Upper lobe of left lung (tissue), 6 donors: Measurements from ENCODE around the gene ADK. TPM values are rescaled to one million over a fixed set of nuclear protein-coding genes. Genes with fewer than 3 reads are reported as not detected.

ENCODE experiments used
- ATAC-seq, 2 donors: fragments of 200-7000 bp; cut with Tn5 transposase; one replicate each; pipeline ENCODE4 v1.9.1; 2022; ENCODE audit warnings: mild to moderate bottlenecking in 2 of 2, moderate library complexity in 2 of 2; ENCODE audit not compliant: low FRiP score in 2 of 2
- DNase-seq, 2 donors: peaks; one replicate each; pipeline ENCODE4 v3.0.0-alpha.2; 2019 to 2020
- H3K27ac ChIP-seq, 4 donors: fragments of 200-600 bp; sonication (generic); one replicate each; pipeline ENCODE4 v1.5.1; 2016 to 2019
- H3K27me3 ChIP-seq, 4 donors: fragments of 200-600 bp; sonication (generic); one replicate each; pipeline ENCODE4 v1.5.1; 2017 to 2019
- H3K36me3 ChIP-seq, 4 donors: fragments of 200-600 bp; sonication (generic); one replicate each; pipeline ENCODE4 v1.5.1; 2016 to 2019
- H3K4me1 ChIP-seq, 4 donors: fragments of 200-600 bp; sonication (generic); one replicate each; pipeline ENCODE4 v1.5.1; 2018 to 2019
- H3K4me3 ChIP-seq, 4 donors: fragments of 200-600 bp; sonication (generic); one replicate each; pipeline ENCODE4 v1.5.1; 2017 to 2019; ENCODE audit warnings: mild to moderate bottlenecking in 2 of 4, moderate library complexity in 1 of 4
- H3K9me3 ChIP-seq, 4 donors: fragments of 200-600 bp; sonication (generic); one replicate each; pipeline ENCODE4 v1.5.1; 2018 to 2019
- EP300 ChIP-seq, 4 donors: sonication (generic); formaldehyde crosslinking; IDR thresholded peaks; one replicate each; pipeline ENCODE4 v1.5.1; 2017; ENCODE audit warnings: antibody characterized with exemption in 4 of 4, control low read depth in 2 of 4
- POLR2A ChIP-seq, 4 donors: fragments of 450-650 bp; IDR thresholded peaks; one replicate each; pipeline ENCODE4 v1.5.1; 2016 to 2017; ENCODE audit warnings: antibody characterized with exemption in 4 of 4, mild to moderate bottlenecking in 2 of 4
- POLR2AphosphoS5 ChIP-seq, 2 donors: sonication (generic); formaldehyde crosslinking; IDR thresholded peaks; one replicate each; pipeline ENCODE4 v1.5.1; 2017; ENCODE audit warnings: antibody characterized with exemption in 2 of 2
- WGBS, 2 donors: methylation state at CpG; one replicate each; pipeline ENCODE4 v1.1.5; 2017 to 2018; 5-methylcytosine and 5-hydroxymethylcytosine counted together
- total RNA-seq, 6 donors: library from RNA; depleted of rRNA in 4 of 6; stranded (reverse); fragments of >200 nt in 4 of 6; gene quantifications; one replicate each; pipeline versions ENCODE4 v1.1.0 to v1.2.1, GENCODE V29; 2016 to 2021
- TF ChIP-seq, protein P1 (sequence below), 6 experiments: fragments of 450-650 bp in 4 of 6; fragments of 200-600 bp in 2 of 6; sonication (generic) in 2 of 6; IDR thresholded peaks; one replicate each; pipeline ENCODE4 v1.5.1; 2016 to 2019; ENCODE audit warnings: antibody characterized with exemption in 6 of 6
- donor health status: DM: no; HTN: no; CAD: no; lungs with moderate emphysema.
- donor health status: DM: no; HTN: yes; CAD: no; lungs with severe emphysema.

Gene ADK
- total RNA-seq, 6 donors from 2014 or later = 27.9 to 123 (median 48.1) TPM

DNA sequence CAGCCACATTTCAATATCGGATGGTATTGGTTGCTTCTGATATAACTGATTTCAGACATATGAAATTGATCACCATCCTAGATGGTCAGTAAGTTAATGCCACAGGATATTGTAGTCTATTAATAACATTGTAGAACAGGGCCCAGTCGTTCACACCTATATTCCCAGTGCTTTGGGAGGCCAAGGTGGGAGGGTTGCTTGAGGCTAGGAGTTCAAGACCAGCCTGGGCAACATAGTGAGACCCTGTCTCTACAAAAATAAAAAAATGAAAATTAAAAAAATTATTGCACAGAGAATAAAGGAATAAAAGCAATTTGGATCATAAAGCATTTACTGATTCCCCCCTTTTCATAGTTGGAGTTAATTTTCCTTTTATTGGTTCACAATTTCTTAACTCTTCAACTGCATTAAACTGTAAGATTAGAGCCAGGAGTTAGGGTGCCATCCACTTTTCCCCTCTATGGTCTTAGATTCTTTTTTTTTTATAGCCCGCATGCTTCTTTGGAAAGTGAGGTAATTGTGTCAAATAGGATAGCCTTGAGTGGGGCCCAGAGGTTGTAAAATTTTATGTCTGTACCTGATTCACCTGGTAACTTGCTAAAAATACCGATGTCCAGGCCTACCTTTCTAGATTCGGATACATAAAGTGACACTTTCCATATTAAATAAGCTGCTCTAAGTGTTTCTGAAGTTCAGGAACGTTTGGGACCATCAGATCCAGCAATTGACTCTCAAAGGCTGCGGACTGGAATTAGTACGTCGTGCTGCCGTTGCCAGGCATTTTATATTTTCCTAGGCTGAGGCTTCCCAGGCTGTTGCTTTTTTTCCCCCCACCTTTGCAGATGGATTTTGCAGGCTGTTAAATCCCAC lies 24.7 kb downstream of the ADK start:
- DNase-seq (no peak), ATAC-seq (no peak)
- WGBS, 2 donors = 26 to 29% methylated on average over 10 of the region's 10 CpGs
- Histone ChIP-seq H3K9me3 (no peaks in the 10 kb centered on the region), H3K27ac (peak overlapping the region; percentile 84 to 96 (median 92)), H3K27me3 (no peaks in the 10 kb centered on the region), H3K36me3 (no peaks in the 10 kb centered on the region), H3K4me3 (peak overlapping the region; percentile 57 to 79 (median 62)), H3K4me1 (peaks cover 9 to 25% (median 12%) of the 10 kb centered on the region in 4 donors)
- TF ChIP-seq, protein P1, sequence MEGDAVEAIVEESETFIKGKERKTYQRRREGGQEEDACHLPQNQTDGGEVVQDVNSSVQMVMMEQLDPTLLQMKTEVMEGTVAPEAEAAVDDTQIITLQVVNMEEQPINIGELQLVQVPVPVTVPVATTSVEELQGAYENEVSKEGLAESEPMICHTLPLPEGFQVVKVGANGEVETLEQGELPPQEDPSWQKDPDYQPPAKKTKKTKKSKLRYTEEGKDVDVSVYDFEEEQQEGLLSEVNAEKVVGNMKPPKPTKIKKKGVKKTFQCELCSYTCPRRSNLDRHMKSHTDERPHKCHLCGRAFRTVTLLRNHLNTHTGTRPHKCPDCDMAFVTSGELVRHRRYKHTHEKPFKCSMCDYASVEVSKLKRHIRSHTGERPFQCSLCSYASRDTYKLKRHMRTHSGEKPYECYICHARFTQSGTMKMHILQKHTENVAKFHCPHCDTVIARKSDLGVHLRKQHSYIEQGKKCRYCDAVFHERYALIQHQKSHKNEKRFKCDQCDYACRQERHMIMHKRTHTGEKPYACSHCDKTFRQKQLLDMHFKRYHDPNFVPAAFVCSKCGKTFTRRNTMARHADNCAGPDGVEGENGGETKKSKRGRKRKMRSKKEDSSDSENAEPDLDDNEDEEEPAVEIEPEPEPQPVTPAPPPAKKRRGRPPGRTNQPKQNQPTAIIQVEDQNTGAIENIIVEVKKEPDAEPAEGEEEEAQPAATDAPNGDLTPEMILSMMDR (IDR thresholded peaks at IDR 0.05) = no peak
- TF ChIP-seq POLR2A (IDR thresholded peaks at IDR 0.05) (no peak), EP300 (IDR thresholded peaks at IDR 0.05) (no peak), POLR2AphosphoS5 (IDR thresholded peaks at IDR 0.05) (no peak)

DNA sequence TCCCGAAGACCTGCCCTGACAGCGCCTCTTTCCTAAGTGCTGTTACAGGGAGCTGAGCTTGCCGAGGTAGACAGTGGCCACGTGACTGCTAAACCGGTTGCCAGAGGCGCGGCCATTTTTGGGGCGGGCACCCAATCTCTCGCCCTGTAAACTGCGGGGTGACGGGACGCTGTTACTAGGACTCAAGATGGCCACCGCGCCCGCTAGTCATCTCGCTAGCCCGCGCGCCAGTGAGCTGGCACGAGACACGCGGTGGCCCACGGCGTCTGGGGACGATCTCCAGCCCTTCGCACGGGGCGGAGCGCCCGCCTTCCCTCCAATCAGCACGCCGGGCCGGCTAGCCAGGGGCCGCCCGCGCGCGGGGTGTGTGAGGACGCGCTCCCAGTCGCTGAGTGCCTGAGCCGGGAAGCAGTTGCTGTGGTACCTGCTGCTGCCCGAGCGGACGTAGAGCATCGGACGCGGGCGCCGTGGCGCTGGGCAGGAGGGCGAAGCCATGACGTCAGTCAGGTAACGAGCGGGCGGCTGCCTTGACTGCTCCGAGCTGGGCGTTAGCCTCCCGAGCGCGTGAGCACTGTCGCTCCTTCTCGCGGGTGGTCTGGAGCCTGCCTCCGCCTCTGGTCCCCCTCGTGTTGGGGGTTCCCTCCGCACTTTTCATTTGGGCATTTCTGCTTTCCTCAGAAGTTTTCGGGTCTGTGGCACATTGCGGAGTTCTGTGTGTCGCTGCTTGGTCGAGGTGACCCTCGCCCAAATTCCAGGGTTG lies 25.5 kb downstream of the ADK start:
- peak overlapping the region; percentile 57 to 79 (median 62) for H3K4me3 ChIP-seq
- H3K4me1 ChIP-seq = peaks cover 9 to 25% (median 12%) of the 10 kb centered on the region in 4 donors
- no peaks in the 10 kb centered on the region for H3K27me3 ChIP-seq
- H3K27ac ChIP-seq = peak overlapping the region; percentile 84 to 96 (median 92)
- peak; percentile 99 for DNase-seq
- TF ChIP-seq POLR2A (IDR thresholded peaks at IDR 0.05) = peak in 3 of 4 donors; percentile 83 to 95 (median 85)
- TF ChIP-seq EP300 (IDR thresholded peaks at IDR 0.05) = peak in 1 of 4 donors; percentile 48
- TF ChIP-seq, protein P1 (IDR thresholded peaks at IDR 0.05) = peak in 1 of 6 experiments; percentile 19
- TF ChIP-seq POLR2AphosphoS5 (IDR thresholded peaks at IDR 0.05) = peak; percentile 88
- ATAC-seq = peak; percentile 99
- H3K9me3 ChIP-seq = no peaks in the 10 kb centered on the region
- H3K36me3 ChIP-seq = no peaks in the 10 kb centered on the region
- WGBS, 2 donors = 0 to 2% methylated on average over 11 to 47 of the region's 72 CpGs

DNA sequence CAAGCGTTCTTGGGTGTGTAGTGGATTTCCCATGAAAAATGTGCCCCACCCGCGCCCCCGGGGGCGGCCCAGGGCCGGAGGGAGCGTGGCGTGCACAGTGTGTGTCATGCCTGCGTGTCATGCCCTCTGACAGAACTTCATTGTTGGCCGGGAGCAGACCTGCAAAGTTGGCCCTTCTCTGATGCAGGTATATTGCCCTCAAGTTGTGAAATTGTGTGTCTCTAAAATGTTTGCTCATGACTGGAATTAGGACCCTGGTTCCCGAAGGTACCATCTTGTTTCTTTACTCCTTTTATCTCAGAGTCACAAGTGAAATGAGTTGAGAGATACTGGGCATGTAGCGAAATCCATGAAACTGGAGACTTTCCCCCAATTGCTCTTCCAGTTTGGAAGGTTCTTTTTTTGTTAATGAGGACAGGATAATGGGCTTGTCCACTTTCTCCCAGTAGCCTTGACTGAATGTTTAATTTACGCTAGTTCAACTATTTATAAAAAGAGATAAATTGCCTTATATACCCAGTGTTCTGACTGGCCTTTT lies 26.2 kb downstream of the ADK start:
- TF ChIP-seq POLR2A (IDR thresholded peaks at IDR 0.05) (no peak), POLR2AphosphoS5 (IDR thresholded peaks at IDR 0.05) (no peak), EP300 (IDR thresholded peaks at IDR 0.05) (no peak)
- TF ChIP-seq, protein P1 (IDR thresholded peaks at IDR 0.05) = no peak
- peak; percentile 38 to 90 for DNase-seq
- no peaks in the 10 kb centered on the region for H3K36me3 ChIP-seq
- no peaks in the 10 kb centered on the region for H3K9me3 ChIP-seq
- peak; percentile 51 to 70 for ATAC-seq
- WGBS, 2 donors = 13 to 18% methylated on average over 7 to 13 of the region's 13 CpGs
- peak overlapping the region; percentile 84 to 96 (median 92) for H3K27ac ChIP-seq
- H3K4me1 ChIP-seq = peaks cover 9 to 25% (median 12%) of the 10 kb centered on the region in 4 donors
- no peaks in the 10 kb centered on the region for H3K27me3 ChIP-seq
- peak overlapping the region; percentile 57 to 79 (median 62) for H3K4me3 ChIP-seq

DNA sequence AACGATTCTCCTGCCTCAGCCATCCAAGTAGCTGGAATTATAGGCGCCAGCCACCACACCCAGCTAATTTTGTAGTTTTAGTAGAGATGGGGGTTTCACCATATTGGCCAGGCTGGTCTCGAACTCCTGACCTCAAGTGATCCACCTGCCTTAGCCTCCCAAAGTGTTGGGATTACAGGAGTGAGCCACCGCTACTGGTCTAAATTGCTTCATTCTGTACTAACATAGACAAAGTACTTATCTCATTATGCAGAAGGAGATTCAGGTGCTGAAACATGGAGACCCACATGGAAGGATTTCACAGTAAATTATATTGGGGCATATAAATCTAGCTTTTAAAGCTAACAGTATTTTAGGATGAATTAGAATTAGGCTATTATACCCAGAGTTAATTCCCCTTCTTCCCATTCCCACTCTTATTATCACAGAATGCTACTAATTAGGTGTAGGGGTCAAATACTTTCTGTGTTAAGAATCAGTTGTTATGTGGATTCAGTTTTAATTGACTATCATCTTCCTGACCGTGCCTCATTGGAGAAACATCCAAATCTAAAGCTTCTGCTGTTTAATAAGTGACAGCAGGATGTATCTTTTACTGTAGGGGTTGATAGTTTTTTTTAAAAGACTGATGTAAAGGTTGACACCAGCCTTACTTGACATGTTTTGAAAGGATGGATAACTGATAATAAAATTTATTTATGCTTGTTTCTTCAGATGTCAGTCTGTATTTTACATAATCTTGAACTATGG lies 27.2 kb downstream of the ADK start:
- TF ChIP-seq, protein P1 (IDR thresholded peaks at IDR 0.05) = no peak
- TF ChIP-seq EP300 (IDR thresholded peaks at IDR 0.05) (no peak), POLR2AphosphoS5 (IDR thresholded peaks at IDR 0.05) (no peak)
- ATAC-seq = no peak
- WGBS, 2 donors = 76 to 86% methylated on average over 5 of the region's 5 CpGs
- H3K27me3 ChIP-seq = no peaks in the 10 kb centered on the region
- no peak for DNase-seq
- no peak overlapping the region for H3K27ac ChIP-seq
- peaks cover 9 to 25% (median 12%) of the 10 kb centered on the region in 4 donors for H3K4me1 ChIP-seq
- H3K36me3 ChIP-seq = no peaks in the 10 kb centered on the region
- H3K4me3 ChIP-seq = peak overlapping the region in 2 of 4 donors; percentile 57 to 79
- H3K9me3 ChIP-seq = no peaks in the 10 kb centered on the region
